Suprapubic skin (tissue), 3 donors: ENCODE data around the gene PRM2.

Experiments used
- EP300 ChIP-seq: sonication (generic); formaldehyde crosslinking; IDR thresholded peaks from one replicate; pipeline ENCODE4 v1.6.1; 2017; ENCODE audit warnings: antibody characterized with exemption
- POLR2A ChIP-seq, 2 donors: fragments of 450-650 bp; IDR thresholded peaks; one replicate each; pipeline ENCODE4 v1.6.1; 2017; ENCODE audit warnings: antibody characterized with exemption in 2 of 2, mild to moderate bottlenecking in 2 of 2, moderate library complexity in 2 of 2
- TF ChIP-seq, protein P1 (sequence below), 2 donors: fragments of 200-600 bp in 1 of 2; fragments of 450-650 bp in 1 of 2; sonication (generic) in 1 of 2; IDR thresholded peaks; one replicate each; pipeline ENCODE4 v1.5.1; 2016 to 2019; ENCODE audit warnings: antibody characterized with exemption in 2 of 2, mild to moderate bottlenecking in 1 of 2, moderate library complexity in 1 of 2

DNA sequence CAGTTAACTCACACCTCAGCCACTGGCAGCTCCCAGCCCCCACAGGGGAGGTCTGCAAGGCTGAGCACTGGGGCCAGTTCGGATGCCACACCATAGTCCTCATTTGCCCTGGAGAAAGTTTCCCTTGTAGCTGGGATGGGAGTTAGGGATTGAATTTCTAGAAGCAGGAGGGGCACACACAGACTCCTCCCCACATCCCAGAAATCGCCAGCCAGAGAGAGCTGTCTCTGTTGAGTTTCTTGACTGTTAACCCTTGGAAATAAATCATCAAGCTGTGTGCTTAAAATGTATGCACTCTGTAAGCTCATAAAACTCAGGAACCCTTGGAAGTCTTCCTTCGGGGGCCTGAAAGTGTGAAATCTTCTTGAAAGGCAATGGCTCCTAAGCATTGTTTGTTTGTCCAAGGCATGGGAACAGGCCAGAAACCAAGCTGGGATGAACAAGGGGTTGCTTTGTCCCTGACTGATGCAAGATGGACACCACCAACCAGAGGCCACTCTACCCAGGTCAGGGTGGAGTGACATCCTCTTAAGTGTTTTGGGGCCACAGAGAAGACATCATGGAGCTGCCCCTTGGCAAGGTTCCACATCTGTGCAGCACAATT, 2.5 kb downstream of the PRM2 start:
- TF ChIP-seq, protein P1, sequence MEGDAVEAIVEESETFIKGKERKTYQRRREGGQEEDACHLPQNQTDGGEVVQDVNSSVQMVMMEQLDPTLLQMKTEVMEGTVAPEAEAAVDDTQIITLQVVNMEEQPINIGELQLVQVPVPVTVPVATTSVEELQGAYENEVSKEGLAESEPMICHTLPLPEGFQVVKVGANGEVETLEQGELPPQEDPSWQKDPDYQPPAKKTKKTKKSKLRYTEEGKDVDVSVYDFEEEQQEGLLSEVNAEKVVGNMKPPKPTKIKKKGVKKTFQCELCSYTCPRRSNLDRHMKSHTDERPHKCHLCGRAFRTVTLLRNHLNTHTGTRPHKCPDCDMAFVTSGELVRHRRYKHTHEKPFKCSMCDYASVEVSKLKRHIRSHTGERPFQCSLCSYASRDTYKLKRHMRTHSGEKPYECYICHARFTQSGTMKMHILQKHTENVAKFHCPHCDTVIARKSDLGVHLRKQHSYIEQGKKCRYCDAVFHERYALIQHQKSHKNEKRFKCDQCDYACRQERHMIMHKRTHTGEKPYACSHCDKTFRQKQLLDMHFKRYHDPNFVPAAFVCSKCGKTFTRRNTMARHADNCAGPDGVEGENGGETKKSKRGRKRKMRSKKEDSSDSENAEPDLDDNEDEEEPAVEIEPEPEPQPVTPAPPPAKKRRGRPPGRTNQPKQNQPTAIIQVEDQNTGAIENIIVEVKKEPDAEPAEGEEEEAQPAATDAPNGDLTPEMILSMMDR (IDR thresholded peaks at IDR 0.05), result no peak
- TF ChIP-seq EP300 (no peak), POLR2A (IDR thresholded peaks at IDR 0.05) (no peak)
